KOPT-K1 (cell line): ENCODE data around the gene NDOR1.

Source experiments
- H3K27ac ChIP-seq: fragments of 200-600 bp; sonication (generic); 2 replicates; pipeline ENCODE4 v1.5.1; 2016; ENCODE audit warnings: antibody characterized with exemption, mild to moderate bottlenecking, low read depth, low read length; ENCODE audit not compliant: poor library complexity, severe bottlenecking
- H3K36me3 ChIP-seq: fragments of 200-600 bp; sonication (generic); 2 replicates; pipeline ENCODE4 v1.5.1; 2017; ENCODE audit warnings: antibody characterized with exemption, mild to moderate bottlenecking, low read length, moderate library complexity; ENCODE audit not compliant: insufficient read depth
- H3K9me3 ChIP-seq: fragments of 200-600 bp; sonication (generic); 2 replicates; pipeline ENCODE4 v1.5.1; 2017; ENCODE audit warnings: antibody characterized with exemption, low read length, mild to moderate bottlenecking; ENCODE audit not compliant: insufficient read depth, poor library complexity, severe bottlenecking

Gene NDOR1

GRCh38 chr9:137185921-137186320 lies 19.6 kb upstream of the NDOR1 start:
- no peaks in the 10 kb centered on the region for H3K9me3 ChIP-seq
- H3K36me3 ChIP-seq = peaks cover 62% of the 10 kb centered on the region; the same call in 1 of the 2 replicates
- no peak overlapping the region for H3K27ac ChIP-seq

- Histone ChIP-seq H3K27ac (no peak overlapping the region), H3K9me3 (no peaks in the 10 kb centered on the region), H3K36me3 (peaks cover 62% of the 10 kb centered on the region; the same call in 1 of the 2 replicates)
Measured at GRCh38 chr9:137186385-137186784, 19.1 kb upstream of the NDOR1 start.

- peaks cover 61% of the 10 kb centered on the region; the same call in 1 of the 2 replicates for H3K36me3 ChIP-seq
- H3K27ac ChIP-seq = peak overlapping the region; percentile 91
- H3K9me3 ChIP-seq = no peaks in the 10 kb centered on the region
Measured at GRCh38 chr9:137187386-137187785, 18.1 kb upstream of the NDOR1 start.

GRCh38 chr9:137188086-137188489 lies 17.4 kb upstream of the NDOR1 start:
- no peaks in the 10 kb centered on the region for H3K9me3 ChIP-seq
- H3K27ac ChIP-seq = peak overlapping the region; percentile 91
- peaks cover 54% of the 10 kb centered on the region; the same call in 1 of the 2 replicates for H3K36me3 ChIP-seq

- H3K27ac ChIP-seq = peak within 1 kb of the TSS; percentile 91
- H3K9me3 ChIP-seq = no peaks in the 10 kb centered on the region
- peaks cover 48% of the 10 kb centered on the region; the same call in 1 of the 2 replicates for H3K36me3 ChIP-seq
Measured at GRCh38 chr9:137188490-137189296, 16.8 kb upstream of the NDOR1 start, which contains the start of the genes ANAPC2 and SSNA1. Gene ANAPC2, minus strand, starts transcription at chr9:137188560. Its CDS starts 28 bp downstream, at chr9:137188532. Gene SSNA1, plus strand, starts transcription at chr9:137188676. Its CDS starts 51 bp downstream, at chr9:137188727.

- peak overlapping the region; percentile 91 for H3K27ac ChIP-seq
- no peaks in the 10 kb centered on the region for H3K9me3 ChIP-seq
- H3K36me3 ChIP-seq = peaks cover 41% of the 10 kb centered on the region; the same call in 1 of the 2 replicates
Measured at GRCh38 chr9:137189297-137190295, 15.9 kb upstream of the NDOR1 start.

GRCh38 chr9:137190315-137190856 lies 15.1 kb upstream of the NDOR1 start:
- Histone ChIP-seq H3K36me3 (peaks cover 39% of the 10 kb centered on the region; the same call in 1 of the 2 replicates), H3K9me3 (no peaks in the 10 kb centered on the region), H3K27ac (no peak overlapping the region)

- Histone ChIP-seq H3K9me3 (no peaks in the 10 kb centered on the region), H3K36me3 (peaks cover 31% of the 10 kb centered on the region; the same call in 1 of the 2 replicates), H3K27ac (no peak overlapping the region)
Measured at GRCh38 chr9:137191245-137191644, 14.3 kb upstream of the NDOR1 start.

GRCh38 chr9:137191691-137192447 lies 13.6 kb upstream of the NDOR1 start:
- Histone ChIP-seq H3K36me3 (peaks cover 25% of the 10 kb centered on the region; the same call in 1 of the 2 replicates), H3K9me3 (no peaks in the 10 kb centered on the region), H3K27ac (no peak overlapping the region)

GRCh38 chr9:137192448-137192780 lies 13.1 kb upstream of the NDOR1 start:
- peaks cover 21% of the 10 kb centered on the region; the same call in 1 of the 2 replicates for H3K36me3 ChIP-seq
- H3K27ac ChIP-seq = no peak overlapping the region
- no peaks in the 10 kb centered on the region for H3K9me3 ChIP-seq

- Histone ChIP-seq H3K27ac (no peak overlapping the region), H3K9me3 (no peaks in the 10 kb centered on the region), H3K36me3 (peaks cover 21% of the 10 kb centered on the region; the same call in 1 of the 2 replicates)
Measured at GRCh38 chr9:137192859-137193258, 12.6 kb upstream of the NDOR1 start.

- Histone ChIP-seq H3K27ac (no peak overlapping the region), H3K9me3 (no peaks in the 10 kb centered on the region), H3K36me3 (peaks cover 21% of the 10 kb centered on the region; the same call in 1 of the 2 replicates)
Measured at GRCh38 chr9:137193771-137194170, 11.7 kb upstream of the NDOR1 start.

GRCh38 chr9:137194388-137194787 lies 11.1 kb upstream of the NDOR1 start:
- H3K36me3 ChIP-seq = peaks cover 21% of the 10 kb centered on the region; the same call in 1 of the 2 replicates
- H3K27ac ChIP-seq = no peak overlapping the region

GRCh38 chr9:137194909-137195308 lies 10.6 kb upstream of the NDOR1 start:
- no peaks in the 10 kb centered on the region for H3K9me3 ChIP-seq
- H3K36me3 ChIP-seq = peaks cover 19% of the 10 kb centered on the region; the same call in 1 of the 2 replicates
- no peak overlapping the region for H3K27ac ChIP-seq

More at GRCh38 chr9:137194388-137194787, 11.1 kb upstream of the NDOR1 start:
- no peaks in the 10 kb centered on the region for H3K9me3 ChIP-seq
